ENCODE data around the gene ZC3H12D.
"Not testable (repeated sequence)": the region's sequence is repeated elsewhere in the genome, so short reads cannot be mapped to it uniquely, and the experiment has no call there.

The ZC3H12D gene

DNA sequence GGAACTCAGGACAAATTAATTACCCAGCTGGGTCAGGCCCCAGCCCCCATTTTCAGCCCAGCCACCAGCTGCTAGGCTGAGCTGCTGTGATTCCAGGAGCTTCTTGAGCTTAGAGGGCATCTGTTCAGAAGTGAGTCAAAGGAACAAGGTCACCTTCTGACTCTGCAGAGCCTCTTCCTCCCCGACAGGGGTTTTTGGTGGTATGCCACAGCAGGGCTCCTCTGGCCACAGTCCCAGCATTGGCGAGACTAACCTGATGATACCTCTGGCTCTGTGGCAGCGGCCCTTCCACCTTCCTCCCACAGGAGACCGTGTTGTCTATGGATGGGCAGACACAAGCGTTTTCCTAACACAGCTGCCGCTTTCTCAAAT lies 39.7 kb downstream of the ZC3H12D start:
- Histone ChIP-seq H3K4me1 (ENCODE audit: low read length) (no peaks in the 10 kb centered on the region), H3K4me3 (ENCODE audit: low read length) (no peak overlapping the region), H3K79me2 (ENCODE audit: low read length) (no peaks in the 10 kb centered on the region), H3K9me2 (replicated peaks; ENCODE audit: insufficient read depth, low read length) (no peaks in the 10 kb centered on the region), H3K27me3 (replicated peaks; ENCODE audit: insufficient read depth, low read length) (no peaks in the 10 kb centered on the region), H3K9me3 (replicated peaks; ENCODE audit: insufficient read depth, low read length) (no peaks in the 10 kb centered on the region), H3K4me2 (ENCODE audit: low read depth, low read length) (no peak overlapping the region), H2AFZ (ENCODE audit: low read length) (no peak overlapping the region), H3K36me3 (replicated peaks; ENCODE audit: insufficient read depth, low read length) (no peaks in the 10 kb centered on the region), H3K9ac (ENCODE audit: low read length) (no peak overlapping the region), H3K27ac (ENCODE audit: low read length) (no peak overlapping the region), H3F3A (ENCODE audit: insufficient read depth, low read length) (no peaks in the 10 kb centered on the region), H4K20me1 (ENCODE audit: insufficient read depth, low read length) (no peaks in the 10 kb centered on the region)
- no peak for DNase-seq
- TF ChIP-seq EZH2phosphoT487 (IDR thresholded peaks at IDR 0.05; ENCODE audit: low read length) (no peak), EZH2 (optimal IDR thresholded peaks at IDR 0.05; ENCODE audit: low read depth, low read length) (no peak)
- TF ChIP-seq, protein P1, sequence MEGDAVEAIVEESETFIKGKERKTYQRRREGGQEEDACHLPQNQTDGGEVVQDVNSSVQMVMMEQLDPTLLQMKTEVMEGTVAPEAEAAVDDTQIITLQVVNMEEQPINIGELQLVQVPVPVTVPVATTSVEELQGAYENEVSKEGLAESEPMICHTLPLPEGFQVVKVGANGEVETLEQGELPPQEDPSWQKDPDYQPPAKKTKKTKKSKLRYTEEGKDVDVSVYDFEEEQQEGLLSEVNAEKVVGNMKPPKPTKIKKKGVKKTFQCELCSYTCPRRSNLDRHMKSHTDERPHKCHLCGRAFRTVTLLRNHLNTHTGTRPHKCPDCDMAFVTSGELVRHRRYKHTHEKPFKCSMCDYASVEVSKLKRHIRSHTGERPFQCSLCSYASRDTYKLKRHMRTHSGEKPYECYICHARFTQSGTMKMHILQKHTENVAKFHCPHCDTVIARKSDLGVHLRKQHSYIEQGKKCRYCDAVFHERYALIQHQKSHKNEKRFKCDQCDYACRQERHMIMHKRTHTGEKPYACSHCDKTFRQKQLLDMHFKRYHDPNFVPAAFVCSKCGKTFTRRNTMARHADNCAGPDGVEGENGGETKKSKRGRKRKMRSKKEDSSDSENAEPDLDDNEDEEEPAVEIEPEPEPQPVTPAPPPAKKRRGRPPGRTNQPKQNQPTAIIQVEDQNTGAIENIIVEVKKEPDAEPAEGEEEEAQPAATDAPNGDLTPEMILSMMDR (IDR thresholded peaks at IDR 0.05; ENCODE audit: low read length), result no peak

DNA sequence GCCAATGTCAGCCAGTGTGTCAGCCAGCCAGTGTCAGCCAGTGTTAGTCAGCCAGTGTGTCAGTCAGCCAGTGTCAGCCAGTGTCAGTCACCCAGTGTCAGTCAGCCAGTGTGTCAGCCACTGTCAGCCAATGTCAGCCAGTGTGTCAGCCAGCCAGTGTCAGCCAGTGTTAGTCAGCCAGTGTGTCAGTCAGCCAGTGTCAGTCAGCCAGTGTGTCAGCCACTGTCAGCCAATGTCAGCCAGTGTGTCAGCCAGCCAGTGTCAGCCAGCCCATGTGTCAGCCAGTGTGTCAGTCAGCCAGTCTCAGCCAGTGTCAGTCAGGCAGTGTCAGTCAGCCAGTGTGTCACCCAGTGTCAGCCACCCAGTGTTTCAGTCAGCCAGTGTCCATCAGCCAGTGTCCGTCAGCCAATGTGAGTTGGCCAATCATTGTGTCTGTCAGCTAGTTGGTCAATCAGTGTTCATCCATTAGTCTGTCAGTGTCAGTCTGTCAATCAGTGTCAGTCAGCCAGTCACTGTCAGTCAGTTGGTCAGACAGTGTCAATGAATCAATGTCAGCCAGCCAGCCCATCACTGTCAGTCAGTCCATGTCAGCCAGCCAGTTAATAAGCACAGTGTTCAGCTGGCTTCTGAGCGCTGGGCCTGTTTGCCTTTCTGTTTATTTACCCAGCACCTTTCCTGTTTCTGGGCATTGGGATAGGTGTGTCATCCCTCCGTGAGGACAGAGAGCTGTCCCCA lies 40.3 kb downstream of the ZC3H12D start:
- H3K4me2 ChIP-seq (ENCODE audit: low read depth, low read length); H4K20me1 ChIP-seq (ENCODE audit: insufficient read depth, low read length); H3K36me3 ChIP-seq (replicated peaks; ENCODE audit: insufficient read depth, low read length); H3K79me2 ChIP-seq (ENCODE audit: low read length); H3K9me2 ChIP-seq (replicated peaks; ENCODE audit: insufficient read depth, low read length); H3K27me3 ChIP-seq (replicated peaks; ENCODE audit: insufficient read depth, low read length); H3K4me1 ChIP-seq (ENCODE audit: low read length); H3K27ac ChIP-seq (ENCODE audit: low read length); H2AFZ ChIP-seq (ENCODE audit: low read length); H3K9ac ChIP-seq (ENCODE audit: low read length); H3F3A ChIP-seq (ENCODE audit: insufficient read depth, low read length); H3K4me3 ChIP-seq (ENCODE audit: low read length); H3K9me3 ChIP-seq (replicated peaks; ENCODE audit: insufficient read depth, low read length); DNase-seq: not testable (repeated sequence)

DNA sequence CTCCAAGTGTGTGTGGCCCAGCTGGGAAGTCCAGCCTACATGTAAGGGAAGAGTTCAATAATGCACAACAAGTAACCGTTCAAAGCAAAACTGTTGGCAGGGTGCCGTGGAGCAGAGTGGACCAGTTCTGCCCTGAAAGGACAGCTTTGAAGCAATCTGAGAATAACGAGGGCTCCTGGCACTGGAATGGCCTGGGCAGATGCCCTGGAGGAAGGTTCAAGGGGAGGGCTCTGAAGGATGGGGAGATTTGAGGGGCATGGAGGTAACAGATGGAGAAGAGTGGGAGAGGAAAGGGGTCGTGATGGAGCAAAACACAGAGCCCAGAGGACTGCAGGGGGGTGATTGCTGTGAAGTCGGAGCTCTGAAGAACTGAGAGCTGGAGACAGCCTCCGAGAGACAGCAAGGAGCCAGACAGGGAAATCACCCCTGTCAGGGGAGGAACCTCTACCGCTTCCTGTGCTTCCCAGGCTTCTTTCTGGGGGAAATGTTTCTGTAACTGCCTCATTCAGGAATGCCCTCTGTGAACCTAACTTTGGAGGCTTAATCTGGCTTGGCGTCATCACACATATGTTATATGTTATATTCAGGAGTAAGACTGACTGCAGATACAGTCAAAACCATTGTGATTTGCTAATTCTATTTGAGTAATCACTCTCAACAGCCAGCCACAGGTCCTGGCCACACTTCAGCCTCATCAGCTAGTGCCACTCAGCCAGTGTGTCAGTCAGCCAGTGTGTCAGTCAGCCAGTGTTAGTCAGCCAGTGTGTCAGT lies 41.2 kb downstream of the ZC3H12D start:
- TF ChIP-seq, protein P1 (IDR thresholded peaks at IDR 0.05; ENCODE audit: low read length), result no peak
- TF ChIP-seq EZH2 (optimal IDR thresholded peaks at IDR 0.05; ENCODE audit: low read depth, low read length) (no peak), EZH2phosphoT487 (IDR thresholded peaks at IDR 0.05; ENCODE audit: low read length) (no peak)
- no peaks in the 10 kb centered on the region for H3K9me2 ChIP-seq (replicated peaks; ENCODE audit: insufficient read depth, low read length)
- H3K27ac ChIP-seq (ENCODE audit: low read length), result no peak overlapping the region
- no peak overlapping the region for H3K4me3 ChIP-seq (ENCODE audit: low read length)
- no peaks in the 10 kb centered on the region for H4K20me1 ChIP-seq (ENCODE audit: insufficient read depth, low read length)
- no peak overlapping the region for H3K9ac ChIP-seq (ENCODE audit: low read length)
- H3K27me3 ChIP-seq (replicated peaks; ENCODE audit: insufficient read depth, low read length), result no peaks in the 10 kb centered on the region
- H3K36me3 ChIP-seq (replicated peaks; ENCODE audit: insufficient read depth, low read length), result no peaks in the 10 kb centered on the region
- no peaks in the 10 kb centered on the region for H3K4me1 ChIP-seq (ENCODE audit: low read length)
- H3K4me2 ChIP-seq (ENCODE audit: low read depth, low read length), result no peak overlapping the region
- H3F3A ChIP-seq (ENCODE audit: insufficient read depth, low read length), result no peaks in the 10 kb centered on the region
- DNase-seq, result no peak
- no peaks in the 10 kb centered on the region for H3K79me2 ChIP-seq (ENCODE audit: low read length)
- H2AFZ ChIP-seq (ENCODE audit: low read length), result no peak overlapping the region
- no peaks in the 10 kb centered on the region for H3K9me3 ChIP-seq (replicated peaks; ENCODE audit: insufficient read depth, low read length)

DNA sequence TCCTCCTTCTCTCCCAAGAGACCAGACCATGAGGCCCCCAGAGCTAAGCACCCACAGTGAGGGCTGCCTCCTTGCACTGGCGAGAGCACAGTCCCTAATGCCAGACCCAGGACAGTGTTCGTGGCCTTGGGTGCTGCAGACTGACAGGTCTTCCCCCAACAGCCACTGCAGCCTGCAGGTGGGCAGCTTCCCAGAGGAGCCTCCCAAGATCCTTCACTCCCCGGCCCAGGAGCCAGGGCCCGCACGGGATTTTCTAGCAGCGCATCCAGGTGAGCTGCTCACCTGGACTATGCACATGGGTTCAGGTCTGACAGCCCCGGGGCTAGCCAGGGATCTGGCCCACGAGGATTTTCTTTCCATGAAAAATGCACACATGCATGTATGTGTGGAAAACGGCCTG lies 43.1 kb downstream of the ZC3H12D start:
- H3F3A ChIP-seq (ENCODE audit: insufficient read depth, low read length), result no peaks in the 10 kb centered on the region
- no peaks in the 10 kb centered on the region for H3K9me2 ChIP-seq (replicated peaks; ENCODE audit: insufficient read depth, low read length)
- H3K27ac ChIP-seq (ENCODE audit: low read length), result no peak overlapping the region
- H3K4me3 ChIP-seq (ENCODE audit: low read length), result no peak overlapping the region
- no peaks in the 10 kb centered on the region for H3K9me3 ChIP-seq (replicated peaks; ENCODE audit: insufficient read depth, low read length)
- no peak for TF ChIP-seq EZH2phosphoT487 (IDR thresholded peaks at IDR 0.05; ENCODE audit: low read length)
- TF ChIP-seq EZH2 (optimal IDR thresholded peaks at IDR 0.05; ENCODE audit: low read depth, low read length), result no peak
- TF ChIP-seq, protein P1 (IDR thresholded peaks at IDR 0.05; ENCODE audit: low read length), result no peak
- no peaks in the 10 kb centered on the region for H4K20me1 ChIP-seq (ENCODE audit: insufficient read depth, low read length)
- no peaks in the 10 kb centered on the region for H3K4me1 ChIP-seq (ENCODE audit: low read length)
- no peak overlapping the region for H2AFZ ChIP-seq (ENCODE audit: low read length)
- H3K36me3 ChIP-seq (replicated peaks; ENCODE audit: insufficient read depth, low read length), result no peaks in the 10 kb centered on the region
- H3K79me2 ChIP-seq (ENCODE audit: low read length), result no peaks in the 10 kb centered on the region
- DNase-seq, result no peak
- no peaks in the 10 kb centered on the region for H3K27me3 ChIP-seq (replicated peaks; ENCODE audit: insufficient read depth, low read length)
- H3K4me2 ChIP-seq (ENCODE audit: low read depth, low read length), result no peak overlapping the region
- no peak overlapping the region for H3K9ac ChIP-seq (ENCODE audit: low read length)

All from MM.1S (cell line).